Measurements from ENCODE around the gene CDKN1C.

CDKN1C gene

GRCh38 chr11:2901854-2902783 is 16.5 kb upstream of the CDKN1C start (continued):
- TF ChIP-seq GLIS2 (tag by site-specific recombination; IDR thresholded peaks at IDR 0.05), result peak; percentile 78
- TF ChIP-seq ZNF335 (tag by site-specific recombination; conservative IDR thresholded peaks at IDR 0.05), result peak; percentile 98
- no peak for TF ChIP-seq ZBTB21 (tag by site-specific recombination; IDR thresholded peaks at IDR 0.05)
- TF ChIP-seq, protein P1, sequence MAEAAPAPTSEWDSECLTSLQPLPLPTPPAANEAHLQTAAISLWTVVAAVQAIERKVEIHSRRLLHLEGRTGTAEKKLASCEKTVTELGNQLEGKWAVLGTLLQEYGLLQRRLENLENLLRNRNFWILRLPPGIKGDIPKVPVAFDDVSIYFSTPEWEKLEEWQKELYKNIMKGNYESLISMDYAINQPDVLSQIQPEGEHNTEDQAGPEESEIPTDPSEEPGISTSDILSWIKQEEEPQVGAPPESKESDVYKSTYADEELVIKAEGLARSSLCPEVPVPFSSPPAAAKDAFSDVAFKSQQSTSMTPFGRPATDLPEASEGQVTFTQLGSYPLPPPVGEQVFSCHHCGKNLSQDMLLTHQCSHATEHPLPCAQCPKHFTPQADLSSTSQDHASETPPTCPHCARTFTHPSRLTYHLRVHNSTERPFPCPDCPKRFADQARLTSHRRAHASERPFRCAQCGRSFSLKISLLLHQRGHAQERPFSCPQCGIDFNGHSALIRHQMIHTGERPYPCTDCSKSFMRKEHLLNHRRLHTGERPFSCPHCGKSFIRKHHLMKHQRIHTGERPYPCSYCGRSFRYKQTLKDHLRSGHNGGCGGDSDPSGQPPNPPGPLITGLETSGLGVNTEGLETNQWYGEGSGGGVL (tag by site-specific recombination; IDR thresholded peaks at IDR 0.05), result peak; percentile 14; the same call in 1 of the 2 replicates
- TF ChIP-seq ZNF488 (tag by site-specific recombination; IDR thresholded peaks at IDR 0.05), result no peak
- TF ChIP-seq ZXDB (tag by site-specific recombination; IDR thresholded peaks at IDR 0.05), result 0 out of 2 replicates have a peak, but pooled peaks have one; percentile 32
- TF ChIP-seq TRIM28 (IDR thresholded peaks at IDR 0.05; ENCODE audit: borderline replicate concordance, low read length), result no peak
- no peak for TF ChIP-seq ZNF548 (tag by site-specific recombination; IDR thresholded peaks at IDR 0.05)
- TF ChIP-seq ZBTB11 (tag by site-specific recombination; conservative IDR thresholded peaks at IDR 0.05; ENCODE audit: low read depth), result no peak
- peak; percentile 76 for TF ChIP-seq SP3 (tag by site-specific recombination; IDR thresholded peaks at IDR 0.05)
- TF ChIP-seq PRDM1 (tag by site-specific recombination; IDR thresholded peaks at IDR 0.05), result no peak
- TF ChIP-seq, protein P2, sequence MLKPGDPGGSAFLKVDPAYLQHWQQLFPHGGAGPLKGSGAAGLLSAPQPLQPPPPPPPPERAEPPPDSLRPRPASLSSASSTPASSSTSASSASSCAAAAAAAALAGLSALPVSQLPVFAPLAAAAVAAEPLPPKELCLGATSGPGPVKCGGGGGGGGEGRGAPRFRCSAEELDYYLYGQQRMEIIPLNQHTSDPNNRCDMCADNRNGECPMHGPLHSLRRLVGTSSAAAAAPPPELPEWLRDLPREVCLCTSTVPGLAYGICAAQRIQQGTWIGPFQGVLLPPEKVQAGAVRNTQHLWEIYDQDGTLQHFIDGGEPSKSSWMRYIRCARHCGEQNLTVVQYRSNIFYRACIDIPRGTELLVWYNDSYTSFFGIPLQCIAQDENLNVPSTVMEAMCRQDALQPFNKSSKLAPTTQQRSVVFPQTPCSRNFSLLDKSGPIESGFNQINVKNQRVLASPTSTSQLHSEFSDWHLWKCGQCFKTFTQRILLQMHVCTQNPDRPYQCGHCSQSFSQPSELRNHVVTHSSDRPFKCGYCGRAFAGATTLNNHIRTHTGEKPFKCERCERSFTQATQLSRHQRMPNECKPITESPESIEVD (tag by site-specific recombination; IDR thresholded peaks at IDR 0.05), result no peak
- no peak for TF ChIP-seq BCL11A (tag by site-specific recombination; IDR thresholded peaks at IDR 0.05; ENCODE audit: low read depth)
- peak; percentile 94 for TF ChIP-seq KLF10 (tag by site-specific recombination; IDR thresholded peaks at IDR 0.05)
- TF ChIP-seq PBX3 (CRISPR knock-in tag; IDR thresholded peaks at IDR 0.05), result peak; percentile 16; the same call in 1 of the 2 replicates
- TF ChIP-seq SCRT2 (tag by site-specific recombination; IDR thresholded peaks at IDR 0.05), result no peak
- TF ChIP-seq HOXC10 (CRISPR knock-in tag; IDR thresholded peaks at IDR 0.05), result no peak
- TF ChIP-seq ZNF596 (tag by site-specific recombination; IDR thresholded peaks at IDR 0.05), result no peak
- no peak for TF ChIP-seq ZFP69B (tag by site-specific recombination; IDR thresholded peaks at IDR 0.05)
- no peak for TF ChIP-seq ZNF776 (tag by site-specific recombination; IDR thresholded peaks at IDR 0.05; ENCODE audit: borderline replicate concordance)
- peak; percentile 86 for TF ChIP-seq SP2 (tag by site-specific recombination; IDR thresholded peaks at IDR 0.05)
- TF ChIP-seq ZNF704 (tag by site-specific recombination; IDR thresholded peaks at IDR 0.05), result no peak
- no peak for TF ChIP-seq ZNF530 (tag by site-specific recombination; IDR thresholded peaks at IDR 0.05; ENCODE audit: low read depth)
- TF ChIP-seq ZNF544 (tag by site-specific recombination; IDR thresholded peaks at IDR 0.05), result no peak
- no peak for TF ChIP-seq ZFP37 (tag by site-specific recombination; IDR thresholded peaks at IDR 0.05)
- TF ChIP-seq, protein P3, sequence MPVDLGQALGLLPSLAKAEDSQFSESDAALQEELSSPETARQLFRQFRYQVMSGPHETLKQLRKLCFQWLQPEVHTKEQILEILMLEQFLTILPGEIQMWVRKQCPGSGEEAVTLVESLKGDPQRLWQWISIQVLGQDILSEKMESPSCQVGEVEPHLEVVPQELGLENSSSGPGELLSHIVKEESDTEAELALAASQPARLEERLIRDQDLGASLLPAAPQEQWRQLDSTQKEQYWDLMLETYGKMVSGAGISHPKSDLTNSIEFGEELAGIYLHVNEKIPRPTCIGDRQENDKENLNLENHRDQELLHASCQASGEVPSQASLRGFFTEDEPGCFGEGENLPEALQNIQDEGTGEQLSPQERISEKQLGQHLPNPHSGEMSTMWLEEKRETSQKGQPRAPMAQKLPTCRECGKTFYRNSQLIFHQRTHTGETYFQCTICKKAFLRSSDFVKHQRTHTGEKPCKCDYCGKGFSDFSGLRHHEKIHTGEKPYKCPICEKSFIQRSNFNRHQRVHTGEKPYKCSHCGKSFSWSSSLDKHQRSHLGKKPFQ (tag by site-specific recombination; IDR thresholded peaks at IDR 0.05), result peak; percentile 82; the same call in 1 of the 2 replicates
- no peak for TF ChIP-seq ZNF169 (tag by site-specific recombination; IDR thresholded peaks at IDR 0.05)
- TF ChIP-seq ZNF146 (tag by site-specific recombination; IDR thresholded peaks at IDR 0.05), result no peak
